GM21825 (cell line): ENCODE data around the gene GHR.
"Not testable (repeated sequence)": the region's sequence is repeated elsewhere in the genome, so short reads cannot be mapped to it uniquely, and the experiment has no call there.

Experiments used
- ATAC-seq: cut with Tn5 transposase; IDR thresholded peaks from one replicate; pipeline ENCODE4 v1.9.1; 2021; ENCODE audit warnings: mild to moderate bottlenecking, moderate library complexity; ENCODE audit not compliant: unreplicated experiment

GHR gene

DNA sequence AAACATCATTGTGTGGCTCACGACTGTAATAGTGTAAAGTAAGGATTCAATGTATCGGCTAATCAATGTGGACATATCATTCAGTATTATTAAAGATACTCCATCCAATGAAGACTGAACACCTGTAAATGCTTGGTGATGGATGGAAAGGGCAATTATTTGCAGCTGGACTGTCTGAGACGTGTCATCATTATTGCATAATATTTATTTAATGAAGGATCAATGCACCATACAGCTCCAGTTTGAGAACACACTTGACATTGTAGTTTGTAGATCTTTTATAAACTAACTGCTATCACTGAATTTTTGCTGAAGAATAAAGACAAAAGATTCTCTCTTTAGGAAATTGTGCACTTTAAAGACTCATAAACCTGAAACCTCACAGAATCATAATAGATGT, 215.7 kb downstream of the GHR start:
- ATAC-seq: no peak

- ATAC-seq: no peak
These were observed 217.6 kb downstream of the GHR start for GRCh38 chr5:42640835-42641234.

DNA sequence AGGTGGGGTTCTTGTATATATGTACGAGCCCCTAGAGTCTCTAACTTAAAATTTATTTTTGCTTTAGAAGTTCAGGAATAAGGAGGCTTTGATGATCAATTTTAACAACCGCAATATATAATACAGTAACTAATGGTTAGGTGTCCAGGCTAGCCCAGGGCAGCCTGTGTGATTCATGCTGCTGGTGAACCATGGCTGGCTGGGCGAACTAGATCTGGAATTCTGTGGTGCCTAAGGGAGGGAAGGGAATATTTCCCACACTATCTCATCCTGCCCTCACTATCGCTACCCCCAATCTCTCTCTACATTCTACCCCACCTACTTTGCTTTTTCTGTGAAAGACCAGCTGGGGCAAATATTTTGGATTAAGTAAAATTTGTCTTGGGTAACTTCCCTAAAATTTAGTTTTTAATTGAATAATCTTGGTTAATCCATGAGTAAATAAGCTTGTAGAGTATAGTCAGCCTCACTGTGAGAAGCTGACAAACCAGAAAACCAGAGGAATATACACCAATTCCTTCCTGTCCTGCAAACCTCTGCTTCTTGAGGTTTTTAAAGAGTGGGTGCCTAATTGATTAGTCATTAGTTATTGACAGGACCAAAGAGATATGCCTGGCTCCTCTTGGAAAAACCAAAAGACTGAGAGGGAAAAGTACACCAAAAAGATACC, 218.2 kb downstream of the GHR start:
- no peak for ATAC-seq

DNA sequence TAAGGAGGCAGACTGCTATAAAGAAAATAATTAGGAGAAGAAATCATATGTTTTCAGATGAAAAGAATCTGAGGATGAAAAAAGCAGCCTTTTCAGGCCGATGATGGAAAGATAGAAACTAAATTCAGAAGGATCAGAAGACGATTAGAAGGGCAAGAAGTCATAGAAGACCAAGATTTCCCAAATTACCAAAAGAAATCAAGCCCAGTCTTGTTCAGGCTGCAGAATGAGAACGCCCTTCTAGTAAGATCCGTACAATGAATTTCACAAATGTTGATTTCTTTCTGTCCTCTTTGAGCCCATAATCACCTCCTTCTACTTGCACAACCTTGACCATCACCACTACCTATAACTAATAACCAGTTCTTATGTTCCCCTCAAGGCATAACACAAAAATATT, 218.8 kb downstream of the GHR start:
- no peak for ATAC-seq

DNA sequence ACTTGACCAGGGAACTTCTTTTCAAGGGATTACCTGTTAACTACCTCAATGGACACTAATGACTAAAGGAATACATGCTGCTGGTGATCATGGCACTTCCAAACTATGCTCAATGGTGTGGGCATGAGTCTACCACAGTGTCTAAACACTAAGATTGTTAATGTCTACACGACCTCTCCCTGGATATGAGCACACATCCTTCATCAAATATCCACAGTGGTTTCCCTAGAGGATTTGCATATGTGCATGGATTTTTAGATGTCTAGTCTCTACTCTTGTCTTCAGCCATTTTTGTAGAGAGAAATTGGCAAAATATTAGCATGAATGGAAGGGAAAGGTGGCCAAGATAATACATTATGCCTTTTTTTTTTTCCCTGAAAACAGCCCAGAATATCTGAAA, 220.1 kb downstream of the GHR start:
- ATAC-seq: no peak

DNA sequence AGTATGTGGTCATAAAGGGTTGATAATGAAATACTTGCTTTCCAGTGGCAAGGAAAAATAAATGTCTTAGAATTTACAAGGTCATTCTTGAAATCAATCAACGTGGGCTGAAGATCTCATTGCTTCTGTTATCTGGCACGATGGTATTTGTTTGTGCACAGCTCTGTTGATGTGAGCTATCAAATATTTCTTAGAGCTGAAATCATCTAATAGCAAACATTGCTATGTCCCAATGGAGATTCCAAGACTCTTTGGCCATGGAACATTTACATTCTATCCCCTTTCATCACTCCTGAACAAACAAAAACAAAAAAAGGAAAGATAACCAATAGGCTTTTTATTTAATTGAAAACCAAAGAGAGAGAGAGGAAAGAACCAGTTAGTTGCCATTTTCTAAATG, 221.9 kb downstream of the GHR start:
- ATAC-seq: no peak

- no peak for ATAC-seq
These were observed 224.8 kb downstream of the GHR start for GRCh38 chr5:42648036-42648435.

GRCh38 chr5:42648915-42649314, 225.7 kb downstream of the GHR start:
- ATAC-seq: no peak

DNA sequence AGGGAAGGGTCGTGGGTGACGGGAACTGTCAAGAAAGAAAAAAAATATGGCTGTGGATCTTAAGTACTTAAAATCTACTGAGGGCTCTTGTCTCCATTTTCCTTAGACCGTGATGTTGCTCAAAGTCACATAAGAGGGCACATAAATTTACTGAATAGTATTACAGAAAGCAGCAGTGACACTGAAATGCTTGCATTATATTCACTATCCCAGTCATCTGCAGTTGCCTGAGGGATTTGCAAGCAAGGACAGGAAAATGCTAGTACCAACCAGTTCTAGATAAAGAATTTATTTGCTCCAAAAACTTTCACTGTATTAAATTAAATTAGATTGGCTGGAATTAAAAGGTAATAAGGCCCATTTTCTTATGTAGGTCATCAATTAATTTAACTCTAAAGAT, 226.8 kb downstream of the GHR start:
- ATAC-seq: no peak

DNA sequence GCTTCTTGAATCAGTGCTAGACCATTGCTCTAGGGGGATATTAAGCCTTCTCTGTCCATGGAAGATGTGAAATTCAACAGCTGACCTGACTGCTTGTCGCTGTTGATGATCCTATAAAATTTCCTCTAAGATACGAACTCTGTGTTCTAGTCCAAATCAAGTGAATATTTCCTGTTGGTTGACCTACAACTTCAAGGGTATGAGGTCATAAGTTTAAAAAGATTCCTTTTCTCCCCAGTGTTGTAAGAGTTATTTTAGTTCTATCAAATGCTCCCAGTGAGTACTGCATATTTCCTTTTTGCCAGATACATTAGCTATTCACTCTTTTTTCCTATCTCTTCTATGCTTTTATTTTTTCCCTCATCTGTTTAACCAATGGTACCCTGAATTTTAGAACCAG, 230.5 kb downstream of the GHR start:
- no peak for ATAC-seq

DNA sequence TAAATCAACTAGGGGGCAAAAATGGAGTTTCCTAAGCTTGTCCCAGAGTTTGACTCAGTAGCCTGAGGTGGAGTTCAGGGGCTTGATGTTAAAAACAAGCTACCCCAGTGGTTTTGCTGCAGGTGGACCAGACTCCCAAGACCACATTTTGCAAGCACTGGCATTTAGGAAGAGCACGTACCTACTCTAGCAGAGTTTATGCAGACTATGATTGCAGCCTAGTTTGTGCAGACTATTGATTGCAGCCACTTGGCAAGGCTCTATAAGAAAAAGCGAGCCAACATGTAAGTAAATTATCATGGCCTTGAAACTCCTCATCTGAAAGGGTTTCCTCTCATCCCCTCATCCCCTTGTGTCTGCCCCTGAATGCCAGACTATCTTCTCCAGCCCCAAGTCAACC, 231.4 kb downstream of the GHR start:
- no peak for ATAC-seq

GRCh38 chr5:42655982-42656650, 232.9 kb downstream of the GHR start:
- no peak for ATAC-seq

DNA sequence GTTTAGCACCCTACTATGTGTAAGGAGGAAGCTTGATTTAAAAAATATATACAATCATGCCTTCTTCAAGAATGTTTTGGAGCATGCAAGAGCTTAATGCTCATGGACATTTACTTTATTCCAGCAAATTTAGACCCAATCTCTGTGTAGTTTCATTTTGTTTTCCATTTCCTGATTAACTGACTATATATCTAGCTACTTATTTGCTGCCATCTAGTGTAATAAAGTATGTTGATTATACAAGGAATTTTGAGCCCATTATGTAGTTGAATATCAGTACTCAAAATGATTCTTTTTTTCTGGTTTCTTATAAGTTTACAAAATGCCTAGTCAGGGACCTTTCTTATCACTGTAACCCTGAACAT, 233.4 kb downstream of the GHR start:
- ATAC-seq: no peak

- ATAC-seq: not testable (repeated sequence)
These were observed 236.6 kb downstream of the GHR start for GRCh38 chr5:42659869-42660268.

GRCh38 chr5:42665857-42666256, 242.6 kb downstream of the GHR start:
- no peak for ATAC-seq

DNA sequence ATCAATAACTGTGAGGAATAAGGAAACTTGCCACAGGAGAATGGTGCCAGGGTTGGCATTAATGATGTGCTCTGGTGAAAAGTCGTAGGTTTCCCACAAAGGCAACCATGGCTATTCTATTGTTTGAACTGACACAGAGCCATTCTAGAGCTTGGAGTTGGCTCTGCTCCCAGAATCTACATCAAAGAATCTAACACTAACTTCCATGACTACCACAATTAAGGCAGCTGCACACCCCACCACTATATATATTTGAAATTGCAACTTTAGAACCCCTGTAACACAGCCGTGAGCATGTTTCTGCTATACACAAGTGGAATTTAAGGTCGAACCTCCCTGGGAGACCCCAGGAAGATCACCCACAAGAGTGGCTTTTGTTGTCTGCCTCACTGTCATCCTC, 243.6 kb downstream of the GHR start:
- ATAC-seq: no peak

- ATAC-seq: no peak
These were observed 245.0 kb downstream of the GHR start for GRCh38 chr5:42668254-42668653.

DNA sequence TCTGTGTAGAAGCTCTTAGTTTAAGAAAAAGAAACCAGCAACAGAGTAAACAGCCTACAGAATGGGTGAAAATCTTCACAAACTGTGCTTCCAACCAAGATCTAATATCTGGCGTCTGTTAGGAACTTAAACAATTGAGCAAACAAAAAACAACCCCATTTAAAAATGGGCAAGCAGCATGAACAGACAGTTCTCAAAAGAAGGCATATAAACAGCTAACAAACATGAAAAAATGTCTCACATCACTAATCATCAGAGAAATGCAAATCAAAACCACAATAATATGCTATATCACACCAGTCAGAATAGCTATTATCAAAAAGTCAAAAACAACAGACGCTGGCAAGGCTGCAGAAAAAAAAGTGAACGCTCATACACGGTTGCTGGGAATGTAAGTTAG, 249.7 kb downstream of the GHR start:
- no peak for ATAC-seq

DNA sequence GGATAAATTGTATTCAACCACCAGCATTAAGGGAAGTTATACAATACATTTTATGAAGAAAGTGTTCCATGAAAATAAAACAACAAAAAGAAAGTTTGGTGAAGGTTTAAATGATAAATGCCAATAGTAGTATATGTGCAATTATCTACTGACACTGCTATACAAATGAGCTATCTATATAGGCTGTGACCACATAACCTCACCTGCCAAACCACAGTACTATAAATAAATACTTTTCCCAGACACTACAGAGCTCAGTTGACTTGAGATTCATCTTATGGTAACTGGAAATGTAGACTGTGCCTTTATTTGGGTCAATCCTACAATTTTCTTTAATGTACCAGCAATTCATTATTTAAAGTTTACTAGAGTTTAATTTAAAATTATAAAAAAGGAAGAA, 252.4 kb downstream of the GHR start:
- ATAC-seq: no peak

GRCh38 chr5:42676362-42676761, 253.1 kb downstream of the GHR start:
- ATAC-seq: no peak

DNA sequence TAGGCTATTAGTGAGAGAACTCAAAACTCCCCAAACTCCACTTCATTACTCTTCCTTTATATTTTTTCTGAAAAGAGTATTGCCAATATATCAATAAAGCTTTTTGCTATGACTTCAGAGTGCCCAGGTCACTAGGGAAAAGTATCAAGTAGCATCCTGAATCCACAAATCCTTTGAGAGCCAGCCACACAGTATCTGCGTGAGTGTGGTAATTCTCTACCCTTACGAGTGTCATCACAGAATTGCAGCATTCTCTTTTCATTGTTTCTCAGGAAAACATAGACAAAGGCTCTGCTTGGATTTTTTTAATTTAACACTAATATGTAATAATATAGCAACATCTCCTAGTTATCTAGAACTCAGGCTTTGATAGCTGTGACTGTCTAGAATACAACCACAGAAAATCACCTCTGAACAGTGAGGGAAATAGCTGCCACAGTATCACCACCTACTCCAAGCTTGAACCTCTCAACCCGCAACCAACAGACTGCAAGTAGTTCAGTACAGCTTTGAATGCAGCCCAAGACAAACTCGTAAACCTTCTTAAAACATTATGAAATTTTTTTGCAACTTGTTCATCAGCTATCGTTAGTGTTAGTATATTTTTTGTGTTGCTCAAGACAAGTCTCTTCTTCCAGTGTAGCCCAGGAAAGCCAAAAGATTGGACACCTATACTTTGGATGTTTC, 254.1 kb downstream of the GHR start:
- ATAC-seq: no peak

GRCh38 chr5:42680046-42680445, 256.8 kb downstream of the GHR start:
- no peak for ATAC-seq
